NCI-H774 (cell line): ENCODE measurements around the gene BDKRB1.
A peak's percentile ranks its signal among the peaks of the same experiment; 100 is the strongest.

Source experiments
- DNase-seq: peaks from one replicate; lab custom pipeline; 2025; lab: John Stamatoyannopoulos, UW

The BDKRB1 gene

GRCh38 chr14:96261772-96262655 lies 6.0 kb downstream of the BDKRB1 start:
- DNase-seq: no peak

- DNase-seq: no peak
Measured at GRCh38 chr14:96263347-96264199, 7.6 kb downstream of the BDKRB1 start.

GRCh38 chr14:96264200-96264553 lies 8.2 kb downstream of the BDKRB1 start:
- DNase-seq: no peak

DNA sequence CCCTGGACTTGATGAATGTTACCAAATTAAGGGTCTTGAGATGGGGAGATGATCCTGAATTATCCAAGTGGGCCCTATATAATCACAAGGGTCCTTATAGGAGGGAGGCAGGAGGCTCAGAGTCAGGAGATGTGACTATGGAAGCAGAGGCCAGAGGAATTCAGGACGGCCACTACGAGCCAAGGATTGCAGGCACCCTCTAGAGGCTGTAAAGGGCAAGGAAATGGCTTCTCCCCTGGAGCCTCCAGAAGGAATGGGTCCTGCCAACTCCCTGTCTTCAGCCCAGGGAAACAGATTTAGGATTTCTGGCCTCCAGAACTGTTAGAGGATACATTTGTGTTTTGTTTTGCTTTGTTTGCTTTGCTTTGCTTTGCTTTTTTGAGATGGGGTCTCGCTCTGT lies 8.8 kb downstream of the BDKRB1 start:
- DNase-seq: no peak

- peak; percentile 37 for DNase-seq
Measured at GRCh38 chr14:96265383-96266095, 9.5 kb downstream of the BDKRB1 start.

DNA sequence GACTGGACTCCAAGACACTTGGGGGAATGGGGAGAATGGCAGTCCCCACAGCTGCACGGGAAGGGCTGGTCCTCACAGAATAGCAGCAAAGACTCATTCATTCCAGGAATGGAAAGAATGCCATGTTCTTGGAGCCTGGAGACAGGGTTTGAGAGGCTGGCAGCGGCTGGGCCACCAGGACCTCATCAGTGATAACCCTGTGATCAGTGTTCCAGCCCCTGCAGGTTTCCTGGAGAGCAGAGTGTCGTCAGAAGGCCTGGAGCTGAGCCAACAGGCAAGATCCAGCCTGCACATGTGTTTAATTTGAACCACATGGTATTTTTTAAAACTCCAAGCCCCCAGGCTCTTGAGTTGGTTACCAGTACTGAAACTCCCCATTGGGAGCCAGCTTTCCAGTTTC lies 11.3 kb downstream of the BDKRB1 start:
- no peak for DNase-seq

DNA sequence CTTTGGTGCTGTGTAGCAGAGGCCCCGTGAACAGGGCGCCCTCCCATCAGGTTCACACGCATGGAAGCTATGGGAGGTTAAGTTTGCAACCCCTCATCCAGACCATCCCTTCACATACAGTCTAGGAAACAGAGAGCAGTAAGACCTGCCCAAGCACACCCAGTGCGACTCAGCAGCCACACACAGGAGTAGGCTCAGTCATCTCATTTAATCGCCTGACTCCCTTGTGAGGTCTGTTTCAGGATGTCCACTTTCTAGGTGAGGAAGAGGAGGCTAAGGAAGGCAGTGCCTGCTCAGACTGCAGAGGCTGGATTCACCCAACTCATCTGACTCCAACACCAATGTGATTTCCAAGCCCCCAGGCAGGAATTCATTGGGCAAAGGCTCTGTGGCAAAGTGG lies 11.9 kb downstream of the BDKRB1 start:
- no peak for DNase-seq

DNA sequence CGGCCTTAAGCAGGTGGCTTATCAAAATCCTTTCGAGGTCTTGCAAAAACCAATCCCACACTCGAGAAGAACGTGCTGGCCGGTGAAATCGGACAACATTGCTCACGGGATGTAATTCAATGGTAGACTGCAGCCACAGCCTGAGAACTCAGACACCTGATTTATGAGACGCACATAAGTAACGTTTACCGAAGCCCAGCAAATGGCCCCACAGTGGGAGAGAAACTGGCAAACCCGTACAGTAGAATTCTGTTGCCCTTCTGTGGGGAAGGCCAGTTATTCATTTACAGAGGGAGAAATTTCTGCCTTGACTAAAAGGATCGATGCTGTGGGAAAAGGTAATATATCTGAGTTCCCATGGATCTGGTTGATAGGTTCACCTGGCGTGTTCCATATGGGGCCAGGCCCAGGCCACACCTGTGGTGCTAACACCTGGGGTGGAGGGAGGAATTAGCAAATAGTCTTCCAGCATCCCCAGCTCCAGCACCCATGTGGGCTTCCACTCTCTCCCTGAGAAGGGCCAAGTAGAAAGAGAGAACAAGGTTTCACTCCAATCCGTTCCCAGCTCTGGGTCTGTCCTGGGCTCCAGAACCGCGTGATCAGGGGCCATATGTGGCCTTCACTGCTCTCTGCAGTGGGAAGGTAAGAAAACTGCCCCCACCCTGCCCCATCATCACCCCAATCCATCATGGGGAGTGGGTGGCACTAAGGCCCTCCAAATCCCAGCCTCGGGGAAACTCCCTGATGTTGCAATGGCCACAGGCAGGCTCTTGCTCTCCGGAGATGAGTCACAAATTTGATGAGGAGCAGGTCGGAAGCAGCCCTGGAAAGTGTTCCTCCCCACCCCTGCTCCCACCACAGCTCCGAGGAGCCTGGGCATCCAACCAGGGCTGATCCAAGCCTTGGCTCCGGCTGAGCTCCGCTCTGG lies 12.7 kb downstream of the BDKRB1 start:
- DNase-seq: no peak

DNA sequence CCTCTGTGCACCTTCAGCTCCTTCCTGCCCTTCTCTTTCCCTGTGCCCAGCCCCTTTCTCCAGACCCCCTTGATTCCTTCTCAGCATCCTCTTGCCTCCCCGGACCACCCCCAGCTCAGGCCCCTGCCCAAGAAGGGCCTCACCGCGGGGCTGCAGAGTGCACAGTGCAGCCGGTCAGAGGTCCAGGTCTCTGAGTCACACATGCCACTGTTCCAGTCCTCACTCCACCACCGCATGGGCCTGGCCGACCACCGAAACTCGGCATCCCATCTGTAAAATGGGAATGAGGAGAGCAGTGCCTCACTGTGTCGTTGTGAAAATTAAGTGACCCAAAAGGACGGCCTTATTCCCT lies 13.3 kb downstream of the BDKRB1 start:
- no peak for DNase-seq

DNA sequence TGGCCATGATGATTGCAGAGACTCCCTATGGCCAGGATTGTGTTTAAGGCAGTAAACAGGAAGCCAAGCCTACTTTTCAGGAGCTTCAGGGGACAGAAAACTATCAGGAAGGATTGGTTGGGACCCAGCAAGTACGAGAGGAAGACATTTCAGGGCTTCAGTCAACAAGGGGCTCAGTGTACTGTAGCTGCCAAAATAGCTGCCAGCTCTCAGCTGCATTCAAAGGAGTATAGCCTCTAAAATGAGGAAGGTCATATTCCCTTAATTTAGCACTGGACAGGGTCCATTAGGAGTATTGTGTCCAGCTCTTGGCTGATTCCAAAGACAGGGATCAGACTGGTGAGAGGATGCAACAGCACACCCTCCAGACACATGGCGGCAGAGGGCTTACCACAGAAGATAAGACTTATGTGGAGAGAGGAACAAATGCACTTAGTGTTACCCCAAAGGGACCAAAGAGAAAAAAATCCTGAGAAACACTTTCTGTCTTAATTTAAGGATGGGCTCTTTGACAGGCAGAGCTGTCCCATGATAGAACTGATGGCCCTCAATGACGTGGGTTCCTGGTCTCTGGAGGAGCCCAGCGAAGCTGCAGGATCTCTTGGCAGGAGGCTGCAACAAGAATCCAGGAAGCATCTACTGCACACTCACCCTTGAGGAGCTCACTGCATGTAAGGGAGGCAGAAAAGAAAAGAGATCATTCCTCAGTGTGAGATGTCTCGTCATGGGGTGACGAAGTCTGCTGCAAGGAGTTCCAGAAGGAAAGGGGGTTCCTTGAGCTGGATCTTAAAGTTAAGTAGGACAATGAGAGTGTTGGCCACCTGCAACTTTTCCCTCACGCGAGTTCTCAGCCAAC lies 14.8 kb downstream of the BDKRB1 start:
- no peak for DNase-seq

DNA sequence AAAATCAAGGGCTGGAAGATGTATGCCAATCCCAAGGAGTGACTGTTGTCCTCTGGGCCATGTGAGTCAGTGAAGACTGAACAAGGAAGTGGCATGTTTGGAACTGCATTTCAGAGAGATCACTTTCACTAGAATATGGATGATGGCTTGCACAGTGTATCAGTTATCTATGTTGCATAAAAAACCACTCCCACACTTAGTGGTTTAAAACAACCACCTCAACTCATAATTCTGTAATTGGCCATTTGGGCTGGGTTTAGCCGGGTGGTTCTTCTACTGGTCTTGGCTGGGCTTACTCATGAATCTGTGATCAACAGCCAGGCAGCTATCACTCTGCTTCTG lies 15.4 kb downstream of the BDKRB1 start:
- no peak for DNase-seq

DNA sequence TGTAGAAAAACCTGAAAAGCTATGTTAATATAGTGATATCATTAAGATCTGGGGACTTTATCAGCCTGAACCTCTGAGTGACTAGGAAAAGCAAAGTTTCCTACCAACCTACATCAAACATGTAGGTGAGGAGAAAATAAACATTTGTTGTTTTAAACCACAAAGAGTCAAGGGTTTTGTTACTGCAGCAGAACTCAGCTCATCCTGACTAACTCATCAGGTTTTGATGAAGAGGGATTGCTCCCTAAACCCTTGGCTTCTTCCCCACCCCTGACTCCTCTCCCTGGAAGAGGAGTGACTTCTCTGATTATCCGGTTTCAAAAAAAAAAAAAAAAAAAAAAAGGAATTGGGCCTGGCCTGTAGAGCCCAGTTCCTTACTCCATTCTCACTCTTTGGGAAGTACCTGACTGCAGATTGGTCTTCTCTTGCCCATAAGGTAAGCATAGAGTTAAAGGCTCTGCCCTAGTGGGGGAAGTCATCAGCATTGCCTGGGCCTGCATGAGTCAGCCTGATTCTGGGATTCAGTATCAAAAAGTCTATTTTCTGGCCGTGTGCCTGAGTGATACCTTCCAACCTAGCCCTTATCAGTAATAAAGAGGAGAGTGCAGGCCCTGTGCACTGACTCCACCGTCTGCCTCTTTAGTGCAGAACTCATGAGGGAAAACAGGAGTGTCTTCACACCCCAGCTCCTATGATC lies 16.9 kb downstream of the BDKRB1 start:
- no peak for DNase-seq

DNA sequence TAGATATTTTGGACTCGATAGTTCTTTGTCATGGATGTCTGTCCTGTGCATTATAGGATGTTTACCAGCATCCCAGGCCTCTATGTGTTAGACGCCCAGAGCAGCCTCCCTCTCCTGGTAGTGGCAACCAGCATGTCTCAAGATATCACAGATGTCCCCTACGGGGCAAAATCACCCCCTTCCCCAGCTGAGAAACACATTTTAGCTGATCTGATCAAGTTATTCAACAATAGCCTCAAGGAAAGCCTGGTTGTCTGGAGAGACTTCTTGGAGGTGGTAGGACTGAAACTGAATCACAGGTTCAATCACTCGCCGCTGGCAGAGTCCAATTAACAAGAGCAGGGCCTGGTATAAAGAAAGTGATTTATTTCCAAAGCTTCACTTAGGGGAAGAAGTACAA lies 17.6 kb downstream of the BDKRB1 start:
- DNase-seq: no peak

- no peak for DNase-seq
Measured at GRCh38 chr14:96274122-96274521, 18.1 kb downstream of the BDKRB1 start.

DNA sequence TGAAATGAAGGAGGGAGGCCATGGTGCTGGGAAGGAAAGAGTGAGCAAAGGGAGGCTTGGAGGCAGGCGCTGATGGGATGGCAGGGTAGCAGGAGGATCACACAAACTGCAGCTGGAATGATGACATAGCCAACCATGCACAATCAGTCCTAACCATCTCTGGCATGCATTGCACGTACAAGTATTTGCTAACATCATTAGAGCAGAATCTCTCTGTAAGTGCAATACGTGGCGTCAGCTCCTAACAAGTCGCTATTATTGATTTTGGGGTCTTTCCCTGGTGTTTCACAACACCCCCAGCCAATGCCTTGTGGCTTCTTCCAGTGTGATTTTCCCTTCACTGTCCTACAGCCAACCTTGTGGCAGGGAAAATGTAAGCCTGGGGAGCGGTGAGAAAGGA lies 18.5 kb downstream of the BDKRB1 start:
- no peak for DNase-seq

GRCh38 chr14:96275177-96276112 lies 19.4 kb downstream of the BDKRB1 start:
- peak; percentile 59 for DNase-seq

- no peak for DNase-seq
Measured at GRCh38 chr14:96277890-96278289, 21.9 kb downstream of the BDKRB1 start.

- DNase-seq: no peak
Measured at GRCh38 chr14:96279564-96279963, 23.6 kb downstream of the BDKRB1 start.

- no peak for DNase-seq
Measured at GRCh38 chr14:96280104-96280503, 24.1 kb downstream of the BDKRB1 start.
